Bronchial smooth muscle cell (primary cell): Measurements from ENCODE around the gene TMEM190. TPM values are rescaled to one million over a fixed set of nuclear protein-coding genes. Genes with fewer than 3 reads are reported as not detected.

Source experiments
- total RNA-seq: library from RNA; depleted of rRNA; stranded (reverse); fragments of >200 nt; gene quantifications from 2 replicates; pipeline ENCODE4 v1.2.1, GENCODE V29; 2014

TMEM190 gene
- total RNA-seq: 0.47 TPM in 1 of 2 replicates, not detected in the other

DNA sequence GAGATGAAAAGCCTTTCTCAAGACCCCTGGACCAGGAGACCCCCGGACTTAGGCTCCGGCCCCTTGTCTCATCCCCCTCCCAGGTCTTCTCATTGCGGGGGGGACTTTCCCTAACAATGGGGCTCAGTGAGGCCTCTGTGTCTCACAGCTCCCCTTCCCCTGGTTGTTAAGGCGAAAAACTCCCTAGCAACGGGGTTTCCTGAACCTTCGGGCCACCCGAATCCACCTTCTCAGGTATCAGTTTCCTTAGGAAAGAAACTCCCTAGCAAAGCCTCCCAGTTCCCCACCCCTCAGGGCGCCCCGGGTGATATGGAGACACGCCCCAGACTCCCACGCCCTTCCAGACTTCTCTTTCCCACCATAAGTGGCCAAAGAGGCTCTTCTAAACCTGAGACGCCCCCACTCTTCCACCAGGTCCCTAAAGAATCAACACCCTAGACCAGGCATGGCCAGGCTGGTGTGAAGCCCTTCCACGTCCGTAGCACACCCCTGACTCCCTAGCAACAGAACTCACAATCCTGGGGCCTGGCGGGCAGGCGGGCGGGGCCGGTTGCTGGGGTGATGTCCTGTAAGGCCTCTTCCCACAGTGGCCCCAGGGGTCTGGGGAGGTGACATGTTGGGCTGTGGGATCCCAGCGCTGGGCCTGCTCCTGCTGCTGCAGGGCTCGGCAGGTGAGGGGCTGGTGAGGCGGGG, at the start of gene TMEM190:
TMEM190 (plus strand) TSS at position 586 of the 693 bp plus-strand sequence; CDS start at position 614, 28 bp downstream.

GRCh38 chr19:55339105-55339888, 37.3 kb upstream of the TMEM190 start, which contains the start of gene KMT5C:
TSS of gene KMT5C (plus strand) at chr19:55339876. CDS start at chr19:55341937, 2,061 bp downstream.

GRCh38 chr19:55354698-55355212, 21.9 kb upstream of the TMEM190 start, which contains the start of gene COX6B2:
TSS of gene COX6B2 (minus strand) at chr19:55354719. CDS start at chr19:55354521, 198 bp downstream.

DNA sequence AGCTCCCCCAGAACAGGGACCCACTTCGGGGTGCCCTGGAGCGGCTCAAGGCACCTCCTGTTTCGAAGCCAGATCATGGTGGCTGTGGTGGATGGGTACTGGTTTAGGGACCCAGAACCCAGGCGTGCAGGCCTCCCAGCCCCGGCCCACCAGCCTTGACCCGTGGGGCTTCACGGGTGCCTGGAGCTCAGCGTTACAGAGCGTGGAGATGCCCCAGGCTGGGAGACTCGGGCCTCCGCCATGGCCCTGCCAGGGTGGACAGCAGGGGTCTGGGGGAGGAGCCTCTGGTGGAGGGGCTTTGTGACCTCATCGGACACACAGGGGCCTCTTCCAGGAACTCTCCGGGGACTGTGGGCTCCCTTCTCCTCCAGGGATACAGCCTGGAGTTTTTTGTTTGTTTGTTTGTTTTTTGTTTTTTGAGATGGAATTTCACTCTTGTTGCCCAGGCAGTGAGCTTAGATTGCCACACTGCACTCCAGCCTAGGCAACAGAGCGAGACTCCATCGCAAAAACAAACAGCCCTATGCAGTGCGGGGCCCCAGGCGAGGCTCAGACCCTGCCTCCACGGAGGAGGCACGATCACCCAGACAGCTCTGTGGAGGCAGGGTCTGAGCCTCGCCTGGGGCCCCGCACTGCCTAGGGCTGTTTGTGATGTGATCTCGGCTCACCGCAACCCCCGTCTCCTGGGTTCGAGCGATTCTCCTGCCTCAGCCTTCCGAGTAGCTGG, 13.5 kb upstream of the TMEM190 start, which contains the start of gene GARIN5B:
GARIN5B (minus strand) TSS at position 271 of the 727 bp plus-strand sequence; CDS start at position 77, 194 bp downstream.

DNA sequence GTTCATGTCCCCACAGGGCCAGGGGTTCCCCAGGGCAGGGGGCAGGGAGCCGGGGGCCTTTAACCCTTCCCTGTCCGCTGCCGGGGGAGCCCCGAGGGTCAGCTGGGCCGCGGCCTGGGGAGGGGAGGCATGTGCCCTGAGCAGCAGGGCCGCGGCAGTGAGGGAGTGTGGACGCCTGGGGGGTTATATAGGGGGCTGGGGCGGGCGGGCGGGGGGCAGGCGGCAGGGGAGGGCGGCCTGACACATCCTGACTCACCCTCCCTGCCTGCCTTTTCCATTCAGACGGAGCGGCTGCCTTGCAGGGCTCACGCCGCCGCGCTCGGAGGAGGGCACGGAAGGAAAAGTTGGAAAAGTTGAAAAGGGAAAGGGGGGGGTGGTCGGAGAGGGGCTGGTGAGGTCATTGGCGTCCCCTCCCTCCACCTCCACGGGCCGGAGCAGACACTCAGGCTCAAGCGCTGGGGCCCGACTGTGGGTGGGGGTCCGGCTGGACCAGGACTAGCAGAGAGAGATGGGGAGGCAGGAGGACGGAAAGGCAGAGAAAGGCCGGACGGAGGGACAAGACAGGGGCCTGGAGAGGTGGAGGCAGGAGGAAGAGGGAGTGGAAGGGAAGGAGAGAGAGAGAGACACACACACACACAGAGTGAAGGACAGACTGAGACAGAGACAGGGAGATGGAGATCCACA, 6.2 kb upstream of the TMEM190 start, which contains the start of gene IL11:
IL11 (minus strand) TSS at position 159 of the 684 bp plus-strand sequence; CDS start at position 6, 153 bp downstream.

GRCh38 chr19:55384131-55384919, 7.7 kb downstream of the TMEM190 start, which contains the start of gene TMEM238:
TSS of gene TMEM238 (minus strand) at chr19:55384292. CDS start at chr19:55384259, 33 bp downstream.

DNA sequence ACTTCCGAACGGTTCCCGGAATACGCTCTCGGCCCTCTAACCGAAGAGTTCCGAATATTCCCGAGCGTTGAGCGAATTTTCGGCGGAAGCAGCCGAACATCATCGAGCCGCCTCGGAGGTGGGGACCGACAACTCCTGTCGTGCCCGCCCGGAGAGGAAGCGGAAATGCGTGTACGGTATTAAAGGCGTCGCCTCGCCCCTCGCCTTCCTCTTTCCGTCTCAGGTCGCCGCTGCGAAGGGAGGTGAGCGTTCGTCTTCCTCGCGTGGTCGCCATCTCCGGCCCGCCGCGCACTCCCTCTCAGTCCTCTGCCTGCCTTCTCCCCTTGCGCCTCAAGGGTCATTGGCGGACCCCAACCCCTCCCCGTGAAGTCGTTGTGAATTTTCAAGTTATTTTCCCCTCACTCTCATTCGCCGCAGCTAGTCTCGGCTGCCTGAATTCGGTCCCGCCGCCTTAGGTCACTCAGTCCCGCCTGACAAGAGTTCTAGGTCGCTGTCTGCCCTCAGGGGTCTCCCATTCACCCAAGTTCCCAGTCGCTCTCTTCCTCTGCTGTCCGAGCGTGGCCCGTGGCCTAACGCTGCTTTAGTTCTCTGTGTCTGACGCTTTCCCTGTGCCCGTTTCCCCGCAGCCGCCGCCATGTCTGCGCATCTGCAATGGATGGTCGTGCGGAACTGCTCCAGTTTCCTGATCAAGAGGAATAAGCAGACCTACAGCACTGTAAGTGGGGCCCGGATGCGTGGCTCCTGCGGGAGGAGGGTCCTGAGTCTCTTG, 9.3 kb downstream of the TMEM190 start, which contains the start of gene RPL28:
RPL28 (plus strand) TSS at position 209 of the 769 bp plus-strand sequence; CDS start at position 635, 426 bp downstream.

DNA sequence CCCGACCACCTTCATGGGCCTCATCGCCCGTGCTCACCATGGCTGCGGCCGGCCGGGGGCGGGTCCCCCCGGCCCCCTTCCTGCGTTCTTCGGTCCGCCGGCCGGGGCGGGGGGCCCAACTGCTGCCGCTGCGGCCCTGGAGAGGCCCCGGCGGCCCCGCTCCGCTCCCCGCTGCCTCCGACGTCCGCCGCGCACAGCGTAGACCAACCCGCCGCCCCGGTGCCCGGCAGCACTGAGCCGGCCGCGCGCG, 30.8 kb downstream of the TMEM190 start, which contains the start of gene UBE2S:
UBE2S (minus strand) TSS at position 239 of the 250 bp plus-strand sequence; CDS start at position 40, 199 bp downstream.

Other genes starting within 250 kb of the TMEM190 start
- gene TNNT1, start 227.6 kb upstream of the TMEM190 start, total RNA-seq: 29.6 and 33.3 TPM in 2 replicates
- 0.32 and 0.52 TPM in 2 replicates for gene TNNI3, start 219.1 kb upstream of the TMEM190 start, total RNA-seq
- gene DNAAF3, start 210.2 kb upstream of the TMEM190 start, total RNA-seq: 0.26 and 0.47 TPM in 2 replicates
- 0.09 and 0.16 TPM in 2 replicates for gene SYT5, start 196.5 kb upstream of the TMEM190 start, total RNA-seq
- 4.1 and 9.8 TPM in 2 replicates for gene PTPRH, start 167.3 kb upstream of the TMEM190 start, total RNA-seq
- 0.95 and 1.5 TPM in 2 replicates for gene TMEM86B, start 148.1 kb upstream of the TMEM190 start, total RNA-seq
- 24.0 and 24.4 TPM in 2 replicates for gene PPP6R1, start 117.8 kb upstream of the TMEM190 start, total RNA-seq
- gene HSPBP1, start 96.7 kb upstream of the TMEM190 start, total RNA-seq: 20.2 and 20.3 TPM in 2 replicates
- 3.5 and 7.0 TPM in 2 replicates for gene BRSK1, start 92.8 kb upstream of the TMEM190 start, total RNA-seq
- gene TMEM150B, start 51.5 kb upstream of the TMEM190 start, total RNA-seq: not detected in 2 replicates
- 7.1 and 10.3 TPM in 2 replicates for gene KMT5C, start 37.0 kb upstream of the TMEM190 start, total RNA-seq
- gene COX6B2, start 22.1 kb upstream of the TMEM190 start, total RNA-seq: 0.16 TPM in 1 of 2 replicates, not detected in the other
- gene GARIN5B, start 13.6 kb upstream of the TMEM190 start, total RNA-seq: not detected in 2 replicates
- gene IL11, start 6.4 kb upstream of the TMEM190 start, total RNA-seq: 0.94 and 1.6 TPM in 2 replicates
- gene TMEM238, start 7.5 kb downstream of the TMEM190 start, total RNA-seq: 0.16 TPM in 1 of 2 replicates, not detected in the other
- 202 and 304 TPM in 2 replicates for gene RPL28, start 9.1 kb downstream of the TMEM190 start, total RNA-seq
- 8.6 and 20.3 TPM in 2 replicates for gene UBE2S, start 31.0 kb downstream of the TMEM190 start, total RNA-seq
- gene SHISA7, start 66.5 kb downstream of the TMEM190 start, total RNA-seq: not detected in 2 replicates
- gene ISOC2, start 84.8 kb downstream of the TMEM190 start, total RNA-seq: 38.8 and 58.3 TPM in 2 replicates
- not detected in 2 replicates for gene C19orf85, start 87.9 kb downstream of the TMEM190 start, total RNA-seq
- 0.47 and 0.69 TPM in 2 replicates for gene ZNF628, start 99.8 kb downstream of the TMEM190 start, total RNA-seq
- gene NAT14, start 108.4 kb downstream of the TMEM190 start, total RNA-seq: 9.2 and 16.2 TPM in 2 replicates
- 3.9 and 13.1 TPM in 2 replicates for gene SSC5D, start 111.6 kb downstream of the TMEM190 start, total RNA-seq
- not detected in 2 replicates for gene SBK2, start 160.3 kb downstream of the TMEM190 start, total RNA-seq
- 0.16 TPM in 1 of 2 replicates, not detected in the other for gene SBK3, start 168.7 kb downstream of the TMEM190 start, total RNA-seq
- 1.6 and 2.0 TPM in 2 replicates for gene ZNF579, start 204.0 kb downstream of the TMEM190 start, total RNA-seq
- gene FIZ1, start 222.7 kb downstream of the TMEM190 start, total RNA-seq: 0.95 and 2.1 TPM in 2 replicates
- 12.1 and 13.2 TPM in 2 replicates for gene ZNF524, start 223.5 kb downstream of the TMEM190 start, total RNA-seq
- 0.34 and 0.63 TPM in 2 replicates for gene ZNF865, start 228.8 kb downstream of the TMEM190 start, total RNA-seq
- gene ZNF784, start 247.7 kb downstream of the TMEM190 start, total RNA-seq: 5.0 and 5.8 TPM in 2 replicates